Mononuclear cell (primary cell): ENCODE measurements around the gene SLC22A23. TPM values are rescaled to one million over a fixed set of nuclear protein-coding genes. Genes with fewer than 3 reads are reported as not detected.

Experiments
- H3K27me3 ChIP-seq: 2 replicates; pipeline ENCODE4 v1.6.0; 2011; ENCODE audit warnings: low read length, control low read depth; ENCODE audit not compliant: insufficient read depth
- H3K4me1 ChIP-seq: 2 replicates; pipeline ENCODE4 v1.5.1; 2011; ENCODE audit warnings: mild to moderate bottlenecking, low read length, control low read depth; ENCODE audit not compliant: insufficient read depth
- H3K4me3 ChIP-seq: 2 replicates; pipeline ENCODE4 v1.5.1; 2011; ENCODE audit warnings: mild to moderate bottlenecking, low read length, moderate library complexity
- H3K9me3 ChIP-seq: 2 replicates; pipeline ENCODE4 v1.5.1; 2011; ENCODE audit warnings: low read depth, mild to moderate bottlenecking, control low read depth, low read length
- total RNA-seq: library from RNA; depleted of rRNA; stranded (reverse); fragments of >200 nt; gene quantifications from one replicate; pipeline ENCODE4 v1.2.3, GENCODE V29; 2012

SLC22A23 gene
- total RNA-seq, 1 donor: 6.0 TPM

- Histone ChIP-seq H3K4me3 (no peak overlapping the region), H3K4me1 (peaks cover 5% of the 10 kb centered on the region), H3K9me3 (no peaks in the 10 kb centered on the region), H3K27me3 (no peaks in the 10 kb centered on the region)
Observed at GRCh38 chr6:3323148-3323547, 133.7 kb downstream of the SLC22A23 start.

- no peaks in the 10 kb centered on the region for H3K27me3 ChIP-seq
- no peaks in the 10 kb centered on the region for H3K9me3 ChIP-seq
- H3K4me3 ChIP-seq: no peak overlapping the region
- H3K4me1 ChIP-seq: peaks cover 13% of the 10 kb centered on the region
Observed at GRCh38 chr6:3322366-3322890, 134.4 kb downstream of the SLC22A23 start.

GRCh38 chr6:3321875-3322274, 135.0 kb downstream of the SLC22A23 start:
- Histone ChIP-seq H3K4me1 (peaks cover 15% of the 10 kb centered on the region), H3K9me3 (no peaks in the 10 kb centered on the region), H3K4me3 (no peak overlapping the region), H3K27me3 (no peaks in the 10 kb centered on the region)

GRCh38 chr6:3321042-3321441, 135.8 kb downstream of the SLC22A23 start:
- peaks cover 15% of the 10 kb centered on the region for H3K4me1 ChIP-seq
- no peaks in the 10 kb centered on the region for H3K27me3 ChIP-seq
- no peaks in the 10 kb centered on the region for H3K9me3 ChIP-seq
- H3K4me3 ChIP-seq: no peak overlapping the region

GRCh38 chr6:3320238-3320811, 136.5 kb downstream of the SLC22A23 start:
- H3K9me3 ChIP-seq: no peaks in the 10 kb centered on the region
- no peaks in the 10 kb centered on the region for H3K27me3 ChIP-seq
- H3K4me3 ChIP-seq: no peak overlapping the region
- peaks cover 15% of the 10 kb centered on the region for H3K4me1 ChIP-seq

DNA sequence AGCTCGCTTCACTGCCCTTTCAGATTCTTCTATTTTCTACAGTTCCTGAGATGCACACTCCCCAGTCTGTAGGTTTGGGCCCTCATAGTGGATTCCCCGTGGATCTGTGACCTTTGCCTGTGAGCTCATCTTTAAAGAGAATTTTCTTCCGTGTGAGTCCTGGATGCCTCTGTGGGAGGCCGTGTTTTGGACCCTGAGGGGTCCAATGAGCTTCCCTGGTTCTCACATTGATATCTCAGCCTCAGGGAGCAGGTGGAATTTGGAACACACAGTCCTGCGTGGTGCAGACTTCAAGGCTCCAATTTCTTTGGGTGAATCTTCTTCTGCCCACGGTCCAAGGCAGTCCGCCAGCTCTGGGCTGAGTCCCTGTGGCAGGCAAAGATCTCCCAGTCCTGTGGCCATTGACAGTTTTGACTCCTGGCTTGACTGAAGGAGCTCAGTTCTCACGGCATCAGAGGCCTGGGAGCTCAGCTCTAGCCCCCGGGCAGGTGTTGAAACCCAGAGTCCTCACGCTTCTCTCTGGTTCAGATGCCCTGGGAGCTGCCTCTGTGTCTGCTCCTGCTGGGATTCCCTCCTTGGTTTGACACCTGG, 137.1 kb downstream of the SLC22A23 start:
- no peaks in the 10 kb centered on the region for H3K27me3 ChIP-seq
- H3K4me3 ChIP-seq: no peak overlapping the region
- no peaks in the 10 kb centered on the region for H3K9me3 ChIP-seq
- H3K4me1 ChIP-seq: peaks cover 15% of the 10 kb centered on the region

GRCh38 chr6:3318821-3319540, 137.9 kb downstream of the SLC22A23 start:
- no peaks in the 10 kb centered on the region for H3K27me3 ChIP-seq
- peaks cover 15% of the 10 kb centered on the region for H3K4me1 ChIP-seq
- no peak overlapping the region for H3K4me3 ChIP-seq
- no peaks in the 10 kb centered on the region for H3K9me3 ChIP-seq

DNA sequence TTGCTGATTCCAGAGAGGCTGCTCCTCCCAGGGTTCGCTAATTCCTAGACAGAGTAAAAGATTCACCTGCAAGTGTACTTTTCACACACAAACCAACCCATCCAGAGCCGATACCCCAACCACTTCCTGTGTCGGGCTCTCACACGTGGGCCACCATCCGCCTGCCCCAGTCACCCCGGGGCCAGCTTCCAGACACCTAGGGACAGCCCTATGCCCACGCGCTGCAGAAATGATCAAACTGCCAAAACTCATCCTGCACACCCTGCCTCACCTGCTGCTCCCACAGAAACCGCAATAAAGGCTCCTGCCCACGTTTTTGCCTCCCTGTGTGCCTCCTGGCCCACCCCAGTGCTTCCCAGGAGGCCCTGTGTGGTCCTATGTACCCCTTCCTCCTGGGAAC, 138.6 kb downstream of the SLC22A23 start:
- Histone ChIP-seq H3K9me3 (no peaks in the 10 kb centered on the region), H3K27me3 (no peaks in the 10 kb centered on the region), H3K4me3 (no peak overlapping the region), H3K4me1 (peaks cover 15% of the 10 kb centered on the region)

DNA sequence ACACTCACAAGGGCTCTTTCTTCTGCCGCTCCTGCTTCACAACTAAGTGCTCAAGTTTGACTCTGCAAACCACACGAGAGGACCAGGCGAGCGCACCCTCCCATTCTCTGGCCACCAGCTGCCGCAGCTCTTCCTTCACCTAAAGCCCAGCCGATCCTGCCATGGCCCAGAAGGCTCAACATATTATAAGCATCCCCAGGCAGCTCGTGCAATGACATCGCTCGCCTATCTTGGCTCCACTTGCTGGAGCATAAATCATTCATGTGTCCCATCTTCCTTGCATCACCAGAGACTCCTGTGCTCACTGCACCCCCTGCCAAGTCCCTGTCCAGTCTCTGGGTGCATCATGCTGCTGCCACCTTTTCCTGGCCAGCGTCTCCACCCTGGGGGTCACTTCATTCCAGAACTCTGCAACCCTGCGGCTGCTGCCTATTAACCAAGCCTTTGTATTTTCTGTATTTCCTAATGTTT, 139.1 kb downstream of the SLC22A23 start:
- H3K4me3 ChIP-seq: no peak overlapping the region
- no peaks in the 10 kb centered on the region for H3K27me3 ChIP-seq
- no peaks in the 10 kb centered on the region for H3K9me3 ChIP-seq
- peaks cover 15% of the 10 kb centered on the region for H3K4me1 ChIP-seq

- no peak overlapping the region for H3K4me3 ChIP-seq
- H3K27me3 ChIP-seq: no peaks in the 10 kb centered on the region
- no peaks in the 10 kb centered on the region for H3K9me3 ChIP-seq
- H3K4me1 ChIP-seq: peaks cover 15% of the 10 kb centered on the region
Observed at GRCh38 chr6:3316818-3317217, 140.0 kb downstream of the SLC22A23 start.

DNA sequence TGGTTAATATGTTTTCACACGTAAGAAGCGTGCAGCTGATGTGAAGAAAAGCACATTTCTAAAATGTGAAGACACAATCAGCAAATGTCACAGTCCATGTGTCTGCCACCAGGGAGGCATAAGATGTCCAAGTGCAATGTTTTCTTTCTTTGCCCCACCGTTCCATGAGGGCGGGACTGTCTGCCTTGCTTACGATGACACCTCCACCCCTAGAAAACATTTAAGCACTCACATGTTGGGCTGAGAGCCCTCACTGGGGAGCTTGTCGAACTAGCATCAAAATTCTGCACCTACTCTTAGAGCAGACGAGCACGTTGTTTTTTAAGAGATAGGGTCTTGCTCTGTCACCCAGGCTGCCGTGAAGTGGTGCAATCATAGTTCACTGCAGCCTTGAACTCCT, 140.5 kb downstream of the SLC22A23 start:
- H3K9me3 ChIP-seq: no peaks in the 10 kb centered on the region
- no peaks in the 10 kb centered on the region for H3K27me3 ChIP-seq
- H3K4me3 ChIP-seq: no peak overlapping the region
- H3K4me1 ChIP-seq: peaks cover 15% of the 10 kb centered on the region

DNA sequence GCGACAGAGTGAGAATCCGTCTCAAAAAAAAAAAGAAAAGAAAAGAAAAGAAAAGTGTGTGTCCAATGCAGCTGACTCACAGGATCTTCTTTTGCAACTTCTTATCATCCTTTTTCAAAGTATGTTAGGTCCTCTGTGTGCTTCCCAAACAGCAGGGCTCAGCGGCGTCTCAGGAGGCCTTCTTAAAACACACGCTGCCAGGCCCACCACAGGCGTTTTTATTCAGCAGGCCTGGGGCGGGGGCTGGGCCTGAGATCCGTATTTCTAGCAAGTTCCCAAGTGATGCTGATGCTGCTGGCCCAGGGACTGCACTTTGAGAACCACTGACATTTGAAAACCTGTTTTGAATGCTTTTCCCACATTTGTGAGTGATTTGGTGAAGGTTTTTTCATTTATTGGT, 141.0 kb downstream of the SLC22A23 start:
- Histone ChIP-seq H3K9me3 (no peaks in the 10 kb centered on the region), H3K27me3 (no peaks in the 10 kb centered on the region), H3K4me1 (peaks cover 15% of the 10 kb centered on the region), H3K4me3 (no peak overlapping the region)

DNA sequence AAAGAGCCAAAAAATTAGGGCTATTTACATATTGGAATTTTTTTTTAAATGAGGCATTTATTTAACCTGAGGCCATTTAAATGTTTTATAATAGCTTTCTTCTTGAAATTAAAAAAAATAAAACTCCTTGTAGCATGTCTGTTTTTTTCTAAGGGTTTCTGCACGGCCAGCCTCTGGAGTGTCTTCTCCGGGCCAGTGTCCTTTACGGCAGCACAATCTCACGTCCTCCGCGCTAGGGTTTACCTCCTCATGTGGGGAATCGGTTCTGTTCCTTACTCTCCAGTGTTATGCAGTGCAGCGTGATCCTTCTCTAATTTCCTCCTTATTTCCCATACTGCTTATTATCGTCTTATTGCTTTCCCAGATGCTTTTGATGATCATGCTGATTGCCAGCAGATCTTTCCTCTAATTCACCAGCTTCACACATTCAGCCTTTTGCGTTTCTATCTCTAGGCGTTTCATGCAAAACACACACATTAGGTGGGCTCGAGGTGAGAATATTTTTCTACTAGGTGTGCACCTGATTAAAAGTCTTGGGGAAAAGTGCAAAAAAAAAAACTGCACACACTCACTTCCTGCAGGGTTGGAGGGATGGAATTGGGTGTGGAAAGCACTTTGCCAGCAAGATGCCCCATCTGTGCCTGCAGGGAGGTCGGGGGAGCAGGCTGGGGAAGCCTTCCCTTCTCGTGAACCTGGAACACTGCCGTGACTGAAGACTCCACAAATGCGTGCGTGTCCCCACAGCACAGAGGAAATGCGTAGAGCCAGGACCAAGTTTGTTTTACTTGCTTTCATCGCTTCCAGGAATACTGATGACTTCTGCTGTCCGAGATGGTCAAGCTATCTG, 142.0 kb downstream of the SLC22A23 start:
- peaks cover 15% of the 10 kb centered on the region for H3K4me1 ChIP-seq
- H3K27me3 ChIP-seq: no peaks in the 10 kb centered on the region
- H3K9me3 ChIP-seq: no peaks in the 10 kb centered on the region
- no peak overlapping the region for H3K4me3 ChIP-seq

DNA sequence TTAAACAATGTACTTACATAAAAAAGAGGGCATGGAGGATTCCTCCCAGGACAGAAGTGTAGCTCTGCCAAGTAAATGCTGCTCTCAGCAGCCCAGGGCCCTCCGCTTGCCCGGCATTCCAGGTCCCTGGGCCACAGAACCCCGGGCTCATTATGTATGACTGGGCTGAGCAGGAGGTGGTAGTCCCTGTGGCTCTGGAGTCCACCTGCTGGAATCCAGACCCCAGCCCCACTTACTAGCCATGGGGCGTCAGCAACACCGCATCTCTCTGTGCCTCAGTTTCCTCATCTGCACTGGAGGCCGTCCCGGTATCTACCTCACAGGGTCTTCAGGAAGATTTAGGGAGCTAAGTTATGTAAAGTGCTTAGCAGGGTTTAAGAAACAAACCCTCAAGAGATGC, 142.7 kb downstream of the SLC22A23 start:
- H3K9me3 ChIP-seq: no peaks in the 10 kb centered on the region
- no peak overlapping the region for H3K4me3 ChIP-seq
- H3K4me1 ChIP-seq: peaks cover 15% of the 10 kb centered on the region
- no peaks in the 10 kb centered on the region for H3K27me3 ChIP-seq
